Embryonic facial prominence (tissue), 1 donor: ENCODE results near the gene TNN.
A peak's percentile ranks its signal among the peaks of the same experiment; 100 is the strongest.
"Not testable (repeated sequence)": the region's sequence is repeated elsewhere in the genome, so short reads cannot be mapped to it uniquely, and the experiment has no call there.

Experiments used
- DNase-seq: peaks from one replicate; pipeline ENCODE4 v3.0.0-alpha.2; 2016; ENCODE audit errors: extremely low spot score

TNN gene

GRCh38 chr1:175108331-175108820, 40.7 kb downstream of the TNN start:
- DNase-seq = not testable (repeated sequence)

DNA sequence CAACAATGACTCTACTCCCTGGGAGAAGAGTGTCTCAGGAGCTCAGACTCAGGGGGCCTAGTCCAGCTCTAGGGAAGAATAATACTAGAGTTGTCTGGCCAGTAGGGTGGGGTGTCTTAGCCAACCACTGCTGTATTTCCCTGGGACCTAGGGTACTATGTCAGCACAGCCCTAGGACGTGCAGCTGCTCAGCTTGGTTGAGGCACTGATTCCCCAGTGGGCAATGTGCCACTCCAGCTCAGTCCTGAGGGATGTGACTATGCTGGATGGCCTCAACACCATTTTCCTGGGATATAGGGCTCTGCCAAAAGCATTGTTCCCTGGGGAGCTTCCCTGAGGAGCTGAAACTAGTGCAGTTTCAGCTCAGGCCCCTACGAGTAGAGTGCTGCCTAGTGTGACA, 47.4 kb downstream of the TNN start:
- DNase-seq = no peak

DNA sequence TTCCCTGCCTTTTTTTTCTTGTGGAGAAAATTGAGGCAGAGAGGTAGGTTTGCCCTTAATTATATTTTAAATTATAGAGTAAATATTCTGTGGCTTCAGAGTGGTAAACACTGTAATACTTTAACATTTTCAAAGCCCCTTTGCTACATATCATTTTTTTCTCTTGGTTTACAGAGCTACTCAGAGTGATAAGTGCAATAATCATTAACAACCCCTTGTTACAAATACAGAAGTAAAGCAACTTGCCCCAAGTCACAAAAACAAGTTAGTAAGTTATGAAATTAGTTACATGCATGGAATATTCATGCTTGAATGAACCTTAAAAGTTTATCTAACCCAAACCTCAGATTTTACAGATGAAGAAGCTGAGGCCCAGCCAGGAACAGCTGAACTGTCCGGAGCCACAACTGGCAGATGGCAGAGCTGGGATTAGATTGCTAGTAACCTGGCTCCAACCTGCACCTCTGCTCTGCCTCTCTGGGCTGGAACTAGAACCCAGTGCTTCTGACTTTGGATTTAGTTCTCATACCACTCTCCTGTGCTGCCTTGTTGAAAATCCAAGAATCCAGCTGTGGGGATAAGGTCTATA, 48.7 kb downstream of the TNN start:
- no peak for DNase-seq

DNA sequence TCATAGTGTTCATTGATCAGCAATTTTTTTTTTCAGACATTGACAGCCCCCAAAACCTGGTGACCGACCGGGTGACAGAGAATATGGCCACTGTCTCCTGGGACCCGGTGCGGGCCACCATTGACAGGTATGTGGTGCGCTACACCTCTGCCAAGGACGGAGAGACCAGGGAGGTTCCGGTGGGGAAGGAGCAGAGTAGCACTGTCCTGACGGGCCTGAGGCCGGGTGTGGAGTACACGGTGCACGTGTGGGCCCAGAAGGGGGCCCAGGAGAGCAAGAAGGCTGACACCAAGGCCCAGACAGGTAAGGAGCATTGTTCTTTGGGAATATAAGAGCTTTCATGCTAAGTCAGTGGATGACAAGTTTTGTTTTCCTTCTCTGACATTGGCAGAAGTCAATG, 49.3 kb downstream of the TNN start:
- no peak for DNase-seq

DNA sequence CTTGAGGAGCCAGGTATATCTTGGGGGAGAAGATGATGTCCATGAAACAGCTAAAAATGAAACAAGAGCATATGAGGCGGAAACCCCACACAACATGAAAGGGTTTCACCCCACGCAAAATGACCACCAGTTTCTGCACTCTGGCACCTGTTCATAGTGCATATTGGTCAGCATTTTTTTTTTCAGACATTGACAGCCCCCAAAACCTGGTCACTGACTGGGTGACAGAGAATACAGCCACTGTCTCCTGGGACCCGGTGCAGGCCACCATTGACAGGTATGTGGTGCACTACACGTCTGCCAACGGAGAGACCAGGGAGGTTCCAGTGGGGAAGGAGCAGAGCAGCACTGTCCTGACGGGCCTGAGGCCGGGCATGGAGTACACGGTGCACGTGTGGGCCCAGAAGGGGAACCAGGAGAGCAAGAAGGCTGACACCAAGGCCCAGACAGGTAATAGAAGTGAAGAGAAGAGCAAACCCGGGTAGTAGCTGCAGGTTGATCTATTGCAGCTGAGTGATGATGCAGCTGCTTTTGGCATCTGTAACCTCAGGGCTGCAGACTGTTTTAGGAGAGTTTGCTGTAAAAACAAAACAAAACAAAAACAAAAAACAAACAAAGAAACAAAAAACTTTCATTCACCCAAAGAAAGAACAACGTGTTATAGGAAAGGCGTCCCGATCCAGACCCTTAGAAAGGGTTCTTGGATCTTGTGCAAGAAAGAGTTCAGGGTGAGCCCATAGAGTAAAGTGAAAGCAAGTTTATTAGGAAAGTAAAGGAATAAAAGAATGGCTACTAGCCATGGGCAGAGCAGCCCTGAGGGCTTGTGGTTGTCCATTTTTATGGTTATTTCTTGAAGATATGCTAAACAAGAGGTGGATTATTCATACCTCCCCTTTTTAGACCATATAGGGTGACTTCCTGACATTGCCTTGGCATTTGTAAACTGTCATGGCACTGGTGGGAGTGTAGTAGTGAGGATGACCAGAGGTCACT, 51.0 kb downstream of the TNN start:
- no peak for DNase-seq

GRCh38 chr1:175120511-175120910, 52.9 kb downstream of the TNN start:
- no peak for DNase-seq

DNA sequence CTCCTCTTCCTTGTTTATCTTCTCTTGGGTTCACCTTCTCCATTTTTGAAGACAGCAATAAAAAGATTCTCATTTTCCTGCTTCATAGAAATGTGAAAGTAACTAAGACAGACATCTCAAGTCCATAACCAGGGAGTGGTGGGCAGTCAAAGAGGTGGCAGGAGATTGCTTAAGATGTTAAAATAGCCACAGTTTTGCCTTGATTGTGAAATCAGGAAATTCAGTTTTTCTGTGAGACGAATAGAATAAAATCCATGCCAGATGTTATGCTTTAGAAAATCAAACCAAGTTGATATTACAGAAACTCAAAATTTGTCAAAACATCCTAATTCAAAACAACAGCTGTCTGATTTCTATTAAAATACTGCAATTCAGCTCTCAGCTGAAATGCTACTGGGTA, 57.2 kb downstream of the TNN start:
- no peak for DNase-seq

DNA sequence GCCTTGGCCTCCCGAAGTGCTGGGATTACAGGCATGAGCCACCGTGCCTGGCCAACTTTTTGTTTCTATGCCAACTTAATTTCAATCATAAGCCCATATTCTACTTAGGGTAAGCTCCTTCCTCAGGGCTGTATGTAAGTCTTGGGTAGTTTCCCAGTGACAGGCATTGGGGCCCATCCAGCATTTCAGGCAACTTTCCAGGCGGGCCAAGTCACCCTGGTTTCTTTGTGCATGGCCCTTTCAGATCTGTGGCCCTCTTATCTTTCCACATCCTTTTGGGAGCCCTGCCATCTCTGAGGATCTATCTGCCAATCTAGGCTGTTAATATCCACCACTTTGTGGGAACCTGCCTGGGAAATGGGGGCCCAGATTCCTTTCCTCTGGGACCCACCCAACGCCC, 58.7 kb downstream of the TNN start:
- DNase-seq = no peak

DNA sequence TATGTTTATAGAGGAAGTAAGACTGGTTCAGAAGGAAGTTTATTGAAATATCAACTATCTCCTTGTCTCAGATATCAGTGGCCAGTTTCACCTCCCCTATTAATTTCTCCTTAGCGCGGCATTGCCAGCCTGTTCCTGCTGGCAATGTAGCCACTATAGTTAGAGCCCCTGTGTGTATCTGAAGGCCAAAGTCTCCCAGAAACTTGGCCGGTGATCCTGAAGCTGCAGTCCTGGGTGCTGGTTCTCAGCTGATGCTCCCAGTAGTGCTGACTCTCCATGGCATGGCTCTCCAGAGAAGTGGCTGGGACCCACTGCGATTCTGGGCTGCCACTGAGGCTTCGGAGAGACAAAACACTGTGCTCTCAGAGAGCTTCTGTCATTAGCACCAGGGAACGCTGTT, 59.9 kb downstream of the TNN start:
- no peak for DNase-seq

DNA sequence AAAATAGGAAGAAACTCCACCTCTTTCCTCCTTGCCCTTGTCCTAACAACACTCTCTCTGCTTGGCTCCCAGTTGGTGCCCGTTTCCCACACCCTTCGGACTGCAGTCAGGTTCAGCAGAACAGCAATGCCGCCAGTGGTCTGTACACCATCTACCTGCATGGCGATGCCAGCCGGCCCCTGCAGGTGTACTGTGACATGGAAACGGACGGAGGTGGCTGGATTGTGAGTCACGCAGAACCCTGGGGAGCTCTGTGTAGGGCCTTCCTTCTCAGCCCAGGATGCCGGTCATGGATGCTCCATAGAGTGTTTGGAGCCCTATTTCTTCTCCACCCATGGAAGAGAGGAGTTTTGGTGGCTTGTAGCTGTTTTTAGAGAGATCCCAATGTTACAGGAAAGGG, 60.9 kb downstream of the TNN start:
- no peak for DNase-seq

DNA sequence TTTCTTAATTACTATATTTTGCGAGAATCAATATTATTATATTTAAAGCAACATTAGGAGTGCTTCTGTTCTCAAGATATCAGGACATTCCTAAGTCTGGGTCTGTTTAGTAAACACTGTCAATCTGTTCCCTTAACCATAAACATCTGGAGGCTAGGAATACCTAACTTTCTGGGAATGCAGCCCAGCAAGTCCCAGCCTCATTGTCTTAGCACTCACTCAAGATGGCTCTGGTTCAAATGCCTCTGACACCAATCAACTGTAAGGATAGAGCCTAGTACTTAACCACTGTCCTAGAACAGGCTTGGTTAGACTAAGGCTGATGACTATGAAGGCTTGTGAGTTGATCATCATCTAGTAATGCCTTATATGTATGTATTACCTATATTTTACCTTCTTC, 61.5 kb downstream of the TNN start:
- DNase-seq = peak; percentile 46

- DNase-seq = no peak
Observed at GRCh38 chr1:175129644-175129996, 62.0 kb downstream of the TNN start.

DNA sequence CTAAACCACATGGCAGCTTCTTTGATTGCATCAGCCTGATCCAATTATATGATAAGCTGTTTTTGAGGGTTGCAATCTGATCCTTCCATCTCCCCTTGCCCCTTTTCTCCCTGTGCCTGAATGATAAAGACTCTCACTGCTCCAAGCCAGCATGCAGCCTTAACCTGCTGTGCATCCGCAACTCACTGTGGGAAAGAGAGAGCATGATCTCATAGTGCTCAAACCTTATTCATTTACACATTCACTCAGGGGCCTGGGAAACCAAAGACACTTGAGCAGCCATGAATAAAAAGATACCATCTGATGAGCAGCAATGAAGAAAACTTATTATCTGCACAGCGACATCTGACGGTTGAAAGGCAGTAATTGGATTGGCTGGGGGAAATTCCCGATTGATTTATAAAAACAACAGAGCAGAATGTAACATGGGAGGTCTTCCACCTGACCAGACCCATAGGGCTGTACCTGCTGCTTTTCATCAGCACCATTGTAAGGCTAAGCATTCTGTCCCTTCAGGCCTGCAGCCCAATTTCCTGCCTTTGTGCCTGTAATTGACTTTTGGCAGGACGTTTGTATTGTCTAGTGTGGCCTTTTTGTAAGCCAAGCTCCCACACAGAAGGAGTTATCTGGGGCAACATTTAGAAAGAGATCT, 62.5 kb downstream of the TNN start:
- DNase-seq = no peak

DNA sequence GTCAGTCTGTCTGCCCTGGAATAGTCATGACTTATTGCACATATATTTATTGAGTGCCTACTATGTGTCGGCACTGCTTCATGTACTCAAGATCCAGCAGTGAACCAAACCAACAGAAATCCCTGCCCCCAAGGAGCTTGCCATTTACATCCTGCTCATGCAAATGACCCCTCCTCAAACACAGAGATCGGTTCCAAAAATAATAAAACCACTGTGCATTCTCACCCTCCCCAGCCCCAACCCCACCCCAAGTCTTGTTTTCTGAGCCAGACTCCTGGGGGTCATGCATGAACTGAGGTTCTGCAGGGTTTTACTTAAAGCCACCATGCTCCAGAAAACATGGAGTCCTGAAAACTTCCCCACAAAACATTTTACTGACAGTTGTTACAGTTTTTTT, 63.0 kb downstream of the TNN start:
- DNase-seq = no peak

- no peak for DNase-seq
Observed at GRCh38 chr1:175131095-175131494, 63.5 kb downstream of the TNN start.

DNA sequence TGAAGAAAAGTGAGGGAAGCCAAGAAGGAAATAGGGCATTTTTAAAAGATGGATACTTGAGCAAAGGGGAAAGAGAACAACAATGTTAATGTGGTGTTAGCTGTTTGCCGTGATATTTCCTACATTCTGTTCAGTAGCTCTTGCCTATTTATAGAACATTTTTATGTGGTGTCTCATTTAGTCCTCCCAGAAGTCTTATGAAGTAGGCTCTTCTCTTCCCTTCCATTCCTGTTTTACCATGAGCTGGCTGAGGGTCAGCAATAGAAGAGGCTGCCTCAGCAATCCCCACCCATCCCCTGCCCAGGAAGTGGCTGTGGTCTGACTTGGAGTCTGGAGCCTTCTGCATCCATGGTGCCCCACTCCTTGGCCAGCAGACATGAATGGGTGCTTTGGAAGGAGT, 64.8 kb downstream of the TNN start:
- no peak for DNase-seq

DNA sequence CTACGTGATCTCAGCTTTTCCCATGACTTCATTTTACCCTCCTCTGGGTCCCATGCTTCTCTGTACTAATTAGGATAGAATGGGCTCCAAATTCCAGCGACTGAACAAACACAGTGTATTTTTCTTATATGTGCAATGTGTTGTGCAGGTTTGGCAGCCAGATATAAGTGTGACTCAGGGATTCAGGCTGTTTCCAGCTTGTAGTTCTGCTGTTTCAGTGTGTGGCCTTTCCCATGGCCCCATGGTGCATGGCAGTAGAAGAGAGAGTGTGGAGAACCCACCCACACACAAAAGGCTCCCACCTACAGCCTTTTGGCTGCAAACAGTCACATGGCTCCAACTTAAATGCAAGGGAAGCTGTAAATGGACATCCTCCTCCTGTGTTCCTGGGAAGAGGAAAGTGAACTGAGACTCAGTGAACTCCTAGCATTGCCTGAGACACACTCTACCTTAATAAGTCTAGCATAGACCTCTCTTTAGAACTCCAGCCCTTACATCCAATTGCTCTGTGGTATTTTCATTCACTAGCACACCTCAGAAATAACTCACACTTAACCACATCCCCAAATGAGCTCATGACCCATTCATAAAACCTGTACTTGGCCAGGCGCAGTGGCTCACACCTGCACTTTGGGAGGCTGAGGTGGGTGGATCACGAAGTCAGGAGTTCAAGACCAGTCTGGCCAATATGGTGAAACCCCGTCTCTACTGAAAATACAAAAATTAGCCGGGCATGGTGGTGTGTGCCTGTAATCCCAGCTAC, 66.2 kb downstream of the TNN start:
- DNase-seq = no peak

- DNase-seq = no peak
Observed at GRCh38 chr1:175134500-175134899, 66.9 kb downstream of the TNN start.

- no peak for DNase-seq
Observed at GRCh38 chr1:175136246-175136645, 68.6 kb downstream of the TNN start.

DNA sequence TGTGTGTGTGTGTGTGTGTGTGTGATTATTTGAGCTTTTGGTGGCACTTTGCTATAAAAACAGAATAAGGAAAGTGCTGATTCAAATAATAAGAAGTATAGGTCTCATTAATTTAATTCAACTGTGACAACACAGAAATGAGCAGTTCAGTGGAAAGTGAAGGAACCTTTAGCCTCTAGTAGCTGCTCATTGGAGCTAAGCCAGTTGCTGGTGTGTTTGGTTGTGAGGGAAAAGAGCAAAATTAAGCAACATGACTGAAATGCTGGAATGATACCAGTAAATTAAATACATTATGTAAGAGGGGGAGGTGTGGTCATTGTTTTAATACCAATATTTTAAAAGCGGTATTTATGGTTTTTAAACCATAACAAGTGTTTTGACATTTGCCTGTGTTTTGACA, 69.7 kb downstream of the TNN start:
- DNase-seq = no peak

GRCh38 chr1:175138579-175138978, 70.9 kb downstream of the TNN start:
- DNase-seq = no peak
